AG09309 (cell line): ENCODE data around the gene COL24A1.
"Not testable (repeated sequence)": the region's sequence is repeated elsewhere in the genome, so short reads cannot be mapped to it uniquely, and the experiment has no call there.

Experiments
- DNase-seq: peaks from one replicate; pipeline ENCODE4 v3.0.0-alpha.2; 2010; ENCODE audit warnings: low read depth
- H3K4me3 ChIP-seq: 2 replicates; pipeline ENCODE4 v1.5.1; 2011; ENCODE audit warnings: mild to moderate bottlenecking, low read depth, low read length, moderate library complexity; ENCODE audit not compliant: control insufficient read depth
- CTCF ChIP-seq: IDR thresholded peaks from 2 replicates; pipeline ENCODE4 v1.5.1; 2011; ENCODE audit warnings: mild to moderate bottlenecking, low read depth, low read length, inconsistent platforms; ENCODE audit not compliant: insufficient read depth, control insufficient read depth; ENCODE audit errors: missing control alignments

The COL24A1 gene

DNA sequence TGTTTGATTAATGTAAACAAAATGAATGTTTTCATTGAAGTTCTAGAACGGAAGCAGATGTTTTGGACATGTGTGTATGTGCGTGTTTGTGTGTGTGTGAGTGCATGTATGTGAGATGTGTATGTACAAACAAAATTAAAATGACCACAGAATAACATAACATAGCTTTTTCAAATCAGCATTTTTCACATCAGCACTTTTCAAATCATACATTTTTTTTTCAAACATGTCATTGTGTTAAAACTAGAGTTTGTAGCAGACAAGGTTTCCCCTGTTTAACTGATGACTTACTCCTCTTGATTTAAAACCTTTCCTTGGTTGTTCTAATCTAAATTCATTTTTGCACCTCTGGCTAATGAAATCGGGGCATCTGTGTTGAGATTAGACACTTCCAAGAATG is 412.8 kb downstream of the COL24A1 start:
- no peak for TF ChIP-seq CTCF
- DNase-seq, result no peak
- H3K4me3 ChIP-seq, result no peak overlapping the region

- no peak for DNase-seq
- no peak for TF ChIP-seq CTCF
Measured at GRCh38 chr1:85734931-85735330, 421.6 kb downstream of the COL24A1 start.

DNA sequence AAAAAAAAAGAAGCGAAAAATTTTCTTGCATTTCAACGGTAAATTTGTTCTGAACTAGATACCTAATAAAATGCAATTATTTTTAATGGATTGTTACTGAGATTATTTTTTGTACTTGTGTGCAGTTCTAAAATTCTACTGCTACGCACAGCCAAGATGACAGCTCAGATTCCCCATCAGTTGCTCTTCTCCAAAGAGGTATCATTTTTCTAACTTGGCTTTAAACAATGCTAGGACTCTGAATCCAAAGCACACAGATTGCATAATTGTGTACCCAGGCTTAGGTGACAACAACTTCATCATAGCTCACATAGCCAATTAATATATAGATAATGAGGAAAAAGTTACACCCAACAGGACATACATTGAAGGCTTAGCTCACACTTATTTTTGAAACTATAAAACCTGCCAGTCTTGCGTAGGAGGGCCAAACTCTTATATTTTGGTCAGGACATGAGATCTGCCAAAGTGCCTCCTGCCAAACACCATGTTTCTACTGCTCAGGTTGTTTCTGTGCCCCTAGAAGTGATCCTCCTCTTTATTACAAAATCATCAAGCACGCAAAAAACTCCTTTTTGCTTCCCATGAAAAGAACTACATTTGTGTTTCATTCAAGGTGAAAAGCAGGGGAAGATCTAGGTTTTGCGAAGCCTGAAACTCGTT is 437.8 kb downstream of the COL24A1 start:
- H3K4me3 ChIP-seq, result no peak overlapping the region
- TF ChIP-seq CTCF, result no peak
- DNase-seq, result no peak

More at GRCh38 chr1:85734931-85735330, 421.6 kb downstream of the COL24A1 start:
- H3K4me3 ChIP-seq, result no peak overlapping the region

DNA sequence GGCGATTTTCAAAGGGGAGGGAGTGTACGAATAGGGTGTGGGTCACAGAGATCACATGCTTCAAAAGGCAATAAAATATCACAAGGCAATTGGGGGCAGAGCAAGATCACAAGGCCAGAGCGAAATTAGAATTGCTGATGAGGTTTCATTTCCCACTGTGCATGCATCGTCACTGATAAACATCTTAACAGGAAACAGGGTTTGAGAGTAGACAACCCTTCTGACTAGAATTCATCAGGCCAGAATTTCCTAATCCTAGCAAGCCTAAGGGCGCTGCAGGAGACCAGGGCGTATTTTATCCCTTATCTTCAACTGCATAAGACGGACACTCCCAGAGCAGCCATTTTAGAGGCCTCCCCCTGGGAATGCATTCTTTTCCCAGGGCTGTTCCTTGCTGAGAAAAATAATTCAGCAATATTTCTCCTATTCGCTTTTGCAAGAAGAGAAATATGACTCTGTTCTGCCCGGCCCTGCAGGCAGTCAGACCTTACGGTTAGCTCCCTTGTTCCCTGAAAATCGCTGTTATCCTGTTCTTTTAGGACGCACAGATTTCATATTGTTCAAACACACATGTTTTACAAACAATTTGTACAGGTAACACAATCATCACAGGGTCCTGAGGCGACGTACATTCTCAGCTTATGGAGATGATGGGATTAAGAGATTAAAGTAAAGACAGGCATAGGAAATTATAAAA is 442.0 kb downstream of the COL24A1 start:
- not testable (repeated sequence) for H3K4me3 ChIP-seq, DNase-seq

GRCh38 chr1:85708829-85709227 is 447.7 kb downstream of the COL24A1 start:
- DNase-seq, result no peak
- peak overlapping the region; percentile 73 for H3K4me3 ChIP-seq
- TF ChIP-seq CTCF, result no peak

DNA sequence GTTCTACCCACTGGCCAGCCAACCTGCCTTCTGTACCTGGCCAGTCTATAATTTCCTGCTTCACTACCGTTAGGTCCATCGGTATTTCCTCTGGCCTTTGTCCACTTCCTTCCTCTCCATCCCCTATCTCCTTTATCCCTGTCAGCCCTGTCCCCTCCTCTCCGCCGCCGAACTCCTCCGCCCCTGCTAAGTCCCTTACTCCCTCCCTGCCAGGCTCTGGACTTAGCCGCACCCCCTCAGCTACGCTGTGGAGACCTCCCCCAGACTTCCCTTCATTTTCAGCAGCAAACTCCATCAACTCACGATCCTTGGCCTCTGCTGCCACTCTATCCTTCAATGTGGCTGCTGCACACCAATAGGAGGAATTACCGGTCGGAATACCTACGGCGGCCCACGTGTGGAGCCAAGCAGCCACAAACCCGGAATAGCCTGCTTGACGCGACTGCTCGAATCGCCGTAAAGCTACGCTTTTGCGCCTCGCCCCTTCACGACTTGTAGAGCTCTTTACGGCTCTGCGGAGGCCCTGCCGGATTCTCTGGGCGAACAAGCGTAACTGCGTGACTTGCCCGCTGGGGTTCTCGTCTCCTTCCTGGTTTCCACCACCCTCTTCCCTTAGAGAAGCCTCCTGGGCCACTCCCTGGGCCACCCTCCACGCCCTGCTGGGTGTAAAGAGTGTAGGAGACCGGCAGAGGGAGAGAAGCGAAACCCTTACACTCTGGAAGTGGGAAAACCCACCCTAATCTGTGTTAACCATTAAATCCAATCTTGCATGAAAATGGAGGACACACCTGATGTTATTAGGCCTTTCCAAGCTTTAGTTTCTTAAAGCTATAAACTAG is 448.4 kb downstream of the COL24A1 start, which contains the start of gene ZNHIT6:
TSS of gene ZNHIT6 (minus strand) at position 444 of the 839 bp plus-strand sequence. CDS start at position 295, 149 bp downstream.
- DNase-seq, result peak; percentile 88
- TF ChIP-seq CTCF, result peak; percentile 46
- H3K4me3 ChIP-seq, result peak within 1 kb of the TSS; percentile 73
